MM.1S (cell line): ENCODE results near the gene METTL9.
"Not testable (repeated sequence)": the region's sequence is repeated elsewhere in the genome, so short reads cannot be mapped to it uniquely, and the experiment has no call there.

Experiments
- CTCF ChIP-seq: fragments of 300-600 bp; sonication (generic); IDR thresholded peaks from 2 replicates; pipeline ENCODE4 v1.5.1; 2016; ENCODE audit warnings: antibody characterized with exemption, low read length, mixed read lengths
- EZH2 ChIP-seq: fragments of 300-600 bp; sonication (generic); optimal IDR thresholded peaks from 2 replicates; pipeline ENCODE3; 2017; ENCODE audit warnings: low read depth, mild to moderate bottlenecking, antibody characterized with exemption, low read length, mixed read lengths
- EZH2phosphoT487 ChIP-seq: fragments of 300-600 bp; sonication (generic); IDR thresholded peaks from 2 replicates; pipeline ENCODE4 v1.6.1; 2018; ENCODE audit warnings: antibody characterized with exemption, low read length

- TF ChIP-seq CTCF, EZH2, EZH2phosphoT487: not testable (repeated sequence)
Measured at GRCh38 chr16:21578311-21578710, 21.1 kb upstream of the METTL9 start.
